Germinal center (tissue), 1 donor: Measurements from ENCODE around the gene TMEM234.

Source experiments
- DNase-seq: peaks from one replicate; pipeline ENCODE4 v3.0.0; 2012; ENCODE audit warnings: mixed read lengths, low spot score

The TMEM234 gene

DNA sequence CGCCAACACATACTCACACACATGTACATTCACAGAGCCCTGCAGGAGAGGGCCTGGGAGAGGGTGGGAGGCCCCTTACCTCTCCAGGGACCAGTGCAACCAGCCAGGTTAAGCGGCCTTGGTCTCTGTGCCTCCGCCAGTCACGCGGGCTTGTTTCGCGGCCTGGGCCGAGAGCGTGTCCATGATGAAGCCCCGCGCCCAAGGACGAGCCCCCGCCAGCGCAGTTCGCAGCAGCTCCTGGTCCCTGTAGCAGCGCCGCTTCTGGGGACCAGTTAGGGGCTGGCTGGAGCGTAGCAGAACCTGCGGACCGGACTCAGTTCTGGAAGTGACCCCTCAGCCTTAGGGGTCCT is 17.6 kb upstream of the TMEM234 start:
- no peak for DNase-seq

DNA sequence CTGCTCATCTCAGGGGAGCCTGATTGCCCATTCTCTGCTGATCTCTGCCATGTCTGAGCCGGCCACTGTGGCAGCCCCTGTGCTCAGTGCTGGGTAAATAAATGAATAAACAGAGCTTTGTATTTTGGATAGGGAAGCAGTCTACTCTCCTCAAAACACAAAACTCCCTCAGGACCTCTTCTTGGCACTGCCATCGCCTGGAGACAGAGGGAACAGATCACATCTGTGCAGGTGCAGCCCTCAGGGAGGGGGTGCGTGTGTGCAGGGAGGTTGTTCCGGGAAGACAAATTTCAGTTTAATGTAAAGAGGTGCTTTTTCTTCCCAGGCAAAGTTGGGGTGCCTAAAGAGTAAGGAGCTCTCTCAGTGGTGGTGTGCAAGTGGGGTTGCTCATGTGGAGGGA is 17.2 kb upstream of the TMEM234 start:
- no peak for DNase-seq

DNA sequence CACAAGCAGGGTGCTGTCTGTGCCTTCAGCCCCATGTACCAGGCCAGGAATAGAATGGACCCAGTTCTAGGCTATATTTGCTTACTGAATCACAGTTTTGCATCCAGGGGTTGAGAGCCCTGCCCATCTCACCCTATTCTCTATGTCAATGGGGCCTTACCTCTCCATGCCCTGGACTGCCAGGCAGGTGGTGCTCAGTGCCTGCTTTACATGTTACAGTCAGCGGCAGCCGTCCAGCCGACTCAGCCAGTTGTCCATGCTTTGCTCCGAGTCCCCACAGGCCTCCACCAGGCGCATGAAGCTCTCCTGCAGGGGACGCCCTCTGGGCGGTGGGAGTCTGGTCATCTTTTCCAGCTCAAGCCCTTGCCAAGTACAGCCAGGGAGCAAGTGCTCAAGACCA is 12.6 kb upstream of the TMEM234 start:
- no peak for DNase-seq

DNA sequence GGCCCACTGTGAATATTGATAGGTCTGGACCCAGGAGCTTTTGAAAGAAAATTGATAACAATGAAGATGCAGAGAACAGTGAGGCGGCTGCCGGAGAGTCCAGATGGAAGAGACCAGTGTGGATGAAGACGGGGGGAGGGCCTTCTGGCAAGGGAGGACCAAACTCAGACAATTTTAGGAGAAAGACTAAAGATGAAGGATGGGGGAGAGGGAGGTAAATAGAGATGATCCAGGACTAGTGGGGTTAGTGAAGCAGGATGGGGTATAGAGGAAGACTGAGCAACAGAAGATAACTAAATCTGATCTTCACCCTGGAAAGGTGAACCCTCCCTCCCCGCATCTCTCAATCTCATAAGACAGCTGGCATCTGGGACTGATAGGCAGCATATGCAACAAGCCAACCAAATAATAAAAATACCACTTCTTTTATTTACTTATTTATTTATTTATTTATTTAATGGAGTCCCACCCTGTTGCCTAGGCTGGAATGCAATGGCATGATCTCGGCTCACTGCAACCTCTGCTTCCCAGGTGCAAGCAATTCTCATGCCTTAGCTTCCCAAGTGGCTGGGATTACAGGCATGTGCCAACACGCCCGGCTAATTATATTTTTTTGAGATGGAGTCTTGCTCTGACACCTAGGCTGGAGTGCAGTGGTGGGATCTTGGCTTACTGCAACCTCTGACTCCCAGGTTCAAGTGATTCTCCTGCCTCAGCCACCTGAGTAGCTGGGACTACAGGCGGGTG is 10.6 kb upstream of the TMEM234 start:
- no peak for DNase-seq

DNA sequence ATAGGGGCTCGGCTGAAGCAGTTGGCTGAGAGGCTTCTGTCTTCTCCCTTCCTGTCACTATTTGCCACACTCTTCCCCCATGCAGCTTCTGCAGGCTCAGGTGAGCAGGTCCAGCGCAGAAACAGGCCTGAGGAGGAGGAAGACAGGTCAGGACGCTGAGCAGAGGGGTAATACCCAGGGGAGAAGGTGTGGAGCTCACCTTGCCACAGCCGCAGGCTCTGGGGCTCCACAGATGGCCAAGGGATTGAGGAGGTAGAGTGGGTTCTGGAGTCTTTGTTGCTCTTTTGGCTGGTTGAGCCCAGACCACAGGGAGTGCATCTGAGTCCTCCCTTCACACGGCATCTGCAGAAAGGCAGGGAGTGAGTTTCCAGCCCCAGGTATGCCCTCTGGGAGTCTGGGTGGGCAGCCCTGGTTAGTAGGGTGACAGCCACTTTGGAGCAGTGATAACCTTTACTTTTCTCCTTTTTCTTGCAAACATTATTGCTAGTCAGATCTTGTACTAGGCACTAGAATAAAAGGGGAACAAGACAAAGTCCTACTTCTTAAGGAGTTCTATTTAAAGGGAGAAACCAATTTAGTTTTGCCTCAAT is 9.8 kb upstream of the TMEM234 start:
- no peak for DNase-seq

DNA sequence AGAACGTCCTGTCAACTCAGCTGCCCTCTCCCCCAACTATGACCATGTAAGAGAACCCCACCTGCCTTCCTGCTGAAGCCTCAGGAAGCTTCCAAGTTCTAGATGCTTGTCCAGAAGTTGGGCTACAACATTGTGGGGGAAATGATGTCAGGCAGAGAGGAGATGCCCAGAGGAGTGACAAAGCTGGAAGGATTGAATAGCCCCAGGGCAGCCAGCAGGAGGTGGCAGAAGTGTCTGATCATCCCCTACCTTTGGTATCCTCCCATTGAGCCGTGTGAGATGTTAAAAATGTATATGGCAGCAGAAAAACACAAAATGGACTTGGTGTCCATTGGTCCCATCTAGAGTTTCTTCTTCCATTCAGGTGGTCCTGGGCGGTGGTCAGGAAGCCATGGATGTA is 6.6 kb upstream of the TMEM234 start:
- DNase-seq = no peak

DNA sequence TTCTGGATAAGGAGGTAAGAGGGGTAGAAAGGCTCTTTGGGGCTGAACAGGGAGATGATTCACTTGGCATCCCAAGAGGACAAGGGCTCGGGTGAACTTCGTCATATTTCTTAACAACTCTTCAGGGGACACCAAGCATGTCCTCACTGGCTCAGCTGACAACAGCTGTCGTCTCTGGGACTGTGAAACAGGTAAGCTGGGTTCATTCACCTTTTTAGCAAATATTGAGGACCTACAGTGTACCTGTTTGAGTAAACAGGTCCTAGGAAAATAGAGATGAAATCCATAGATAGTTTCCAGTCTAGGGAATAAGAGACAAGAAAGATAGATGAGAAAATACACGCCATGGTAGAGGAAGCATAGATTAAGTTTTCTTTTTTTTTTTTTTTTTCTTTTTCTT is 2.1 kb upstream of the TMEM234 start:
- DNase-seq = no peak

DNA sequence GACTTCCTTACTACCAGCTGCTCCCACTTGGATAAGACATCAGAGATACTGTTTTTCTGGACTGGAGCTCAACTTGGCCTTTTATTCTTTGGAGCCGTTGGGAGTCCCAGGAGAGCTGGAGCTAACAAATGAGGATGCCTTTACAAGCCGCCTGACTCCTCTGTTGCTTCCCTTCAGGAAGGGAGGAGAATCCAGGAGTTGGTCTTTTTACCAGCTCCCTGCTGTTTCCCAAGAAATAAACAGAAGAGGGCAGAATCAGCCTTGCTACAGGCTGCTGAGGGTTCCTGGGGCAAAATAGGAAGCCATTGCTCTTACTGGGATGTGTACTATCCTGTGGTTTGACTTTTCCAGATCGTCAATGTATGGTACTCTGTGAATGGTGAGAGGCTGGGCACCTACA is 1.5 kb upstream of the TMEM234 start:
- no peak for DNase-seq

DNA sequence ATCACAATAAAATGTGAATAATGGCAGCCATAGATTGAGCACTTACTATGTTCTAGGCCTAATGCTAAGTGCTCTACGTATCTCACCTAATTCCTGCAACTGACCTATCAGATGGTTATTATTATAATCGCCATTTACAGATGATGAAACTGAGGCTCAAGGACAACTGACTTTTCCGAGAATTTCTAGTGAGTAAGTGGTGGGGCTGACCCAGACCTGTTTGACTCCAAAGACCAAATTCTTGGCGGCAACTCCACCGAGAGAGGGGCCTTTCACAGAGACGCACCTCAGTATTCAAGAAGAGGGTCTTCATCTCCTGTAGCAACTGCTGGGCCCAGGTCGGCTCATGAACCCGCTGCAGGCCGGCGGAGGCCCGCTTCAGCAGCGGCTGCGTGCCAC is 573 bp downstream of the TMEM234 start:
- DNase-seq = no peak

DNA sequence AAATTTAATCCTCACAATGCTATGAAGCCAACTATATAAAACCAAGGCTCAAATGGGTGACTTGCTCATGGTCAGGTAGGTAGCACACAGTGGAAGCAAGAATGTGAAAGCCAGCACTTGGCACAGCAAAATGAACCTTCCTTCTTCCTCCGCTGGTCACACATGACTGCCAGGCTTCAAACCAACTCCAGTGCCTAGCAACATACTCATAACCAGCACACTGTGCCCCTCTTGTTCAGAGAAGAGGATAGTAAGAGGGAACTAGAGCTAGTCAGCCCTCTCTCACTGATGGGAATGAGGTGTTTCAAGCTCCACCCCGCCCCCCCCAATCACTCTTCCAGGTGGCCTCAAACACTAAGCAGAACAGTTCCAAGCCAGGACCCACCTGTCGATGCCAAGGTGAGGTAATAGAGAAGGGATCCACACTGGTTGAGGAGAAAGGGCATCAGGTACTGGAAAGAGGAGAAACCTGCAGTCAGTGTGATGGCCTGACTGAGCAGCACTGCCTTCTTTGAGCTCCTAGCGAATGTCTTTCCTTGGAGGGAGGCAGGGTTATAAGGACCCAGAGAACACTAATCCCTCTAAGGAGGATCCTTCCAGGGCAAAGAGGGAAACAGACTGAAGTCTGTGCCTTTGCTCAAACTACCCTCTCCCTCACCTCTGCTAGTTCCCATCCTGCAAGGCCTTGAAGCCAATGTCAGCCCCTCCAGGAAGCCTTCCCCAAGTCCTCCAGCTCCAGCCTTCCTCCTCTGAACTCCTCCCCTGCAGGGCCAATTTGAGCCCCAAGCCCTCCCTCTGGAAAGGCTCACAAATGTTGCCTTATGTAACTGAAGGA is 1.2 kb downstream of the TMEM234 start:
- no peak for DNase-seq

DNA sequence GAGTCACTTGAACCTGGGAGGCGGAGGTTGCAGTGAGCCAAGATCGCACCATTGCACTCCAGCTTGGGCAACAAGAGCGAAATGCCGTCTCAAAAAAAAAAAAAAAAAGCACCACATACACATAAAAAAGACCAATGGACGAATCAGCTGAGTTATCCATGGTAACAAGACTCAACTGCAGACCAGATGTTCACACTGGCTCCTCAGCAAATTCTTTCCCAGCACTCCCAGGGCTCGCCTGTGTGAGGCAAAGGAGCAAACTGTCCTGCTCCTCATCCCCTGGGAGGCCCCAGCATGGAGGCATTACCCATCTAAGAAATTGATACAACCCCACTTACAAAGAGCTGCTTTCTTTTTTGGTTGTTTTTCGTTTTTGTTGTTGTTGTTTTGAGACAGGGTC is 3.1 kb downstream of the TMEM234 start:
- DNase-seq = no peak

DNA sequence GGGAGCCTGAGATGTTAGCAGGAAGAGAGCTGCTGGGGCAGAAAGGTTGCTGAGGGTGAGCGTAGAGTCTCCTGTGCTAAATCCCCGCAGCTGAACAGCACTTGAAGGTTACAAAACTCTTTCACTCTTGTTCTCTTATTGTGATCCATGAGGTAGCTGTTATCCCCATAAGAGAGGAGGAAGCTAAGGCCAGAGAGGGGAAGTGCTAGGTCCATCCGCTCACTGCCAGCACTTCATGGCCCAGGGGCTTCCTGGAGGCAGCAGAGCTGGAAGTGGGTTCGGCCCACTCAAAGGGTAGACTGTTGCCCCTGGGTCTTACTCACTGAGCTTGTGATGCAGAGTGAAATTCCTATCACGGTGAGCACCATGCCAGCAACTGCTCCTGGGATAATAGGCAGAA is 5.6 kb downstream of the TMEM234 start:
- no peak for DNase-seq

DNA sequence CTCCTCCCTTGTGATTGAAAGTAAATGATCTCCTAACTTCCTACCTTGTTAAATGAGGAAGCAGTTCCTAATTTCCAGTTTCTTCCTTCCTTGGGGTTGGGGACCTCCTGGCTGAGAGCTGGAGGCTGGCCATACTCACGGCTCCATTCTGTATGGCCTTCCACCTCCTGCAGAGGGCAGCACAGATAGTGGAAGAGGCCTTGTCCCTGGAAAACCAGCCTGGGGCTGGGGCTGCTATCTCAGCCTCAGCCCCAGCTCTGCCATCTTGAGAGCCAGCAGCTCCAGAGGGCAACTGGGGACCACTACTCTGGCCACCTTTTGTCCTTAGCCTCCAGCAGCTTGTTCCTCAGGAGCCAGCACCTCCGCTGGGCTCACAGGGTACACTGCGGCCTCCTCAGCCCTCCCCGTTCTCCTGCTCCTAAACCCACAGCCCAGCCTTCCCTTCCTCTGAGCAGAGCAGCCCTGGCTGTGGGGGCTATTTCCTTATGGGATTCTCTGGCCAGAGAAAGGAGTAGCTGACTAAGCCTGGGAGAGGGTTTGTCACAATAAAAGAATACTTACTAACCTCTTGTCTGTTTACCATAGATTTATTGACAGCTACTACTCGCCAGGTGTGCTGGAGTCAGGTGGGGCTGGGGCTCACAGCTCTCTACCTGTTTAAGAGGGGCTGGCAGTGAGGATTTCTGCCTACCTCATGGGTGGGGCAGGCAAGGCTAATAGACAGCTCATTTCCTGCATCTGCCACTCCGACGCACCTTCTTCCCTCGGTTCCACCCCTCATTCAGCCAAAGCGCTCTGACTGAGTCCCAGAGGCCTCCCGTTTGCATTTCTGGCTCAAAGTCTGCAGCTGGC is 6.3 kb downstream of the TMEM234 start:
- DNase-seq = peak; percentile 69

DNA sequence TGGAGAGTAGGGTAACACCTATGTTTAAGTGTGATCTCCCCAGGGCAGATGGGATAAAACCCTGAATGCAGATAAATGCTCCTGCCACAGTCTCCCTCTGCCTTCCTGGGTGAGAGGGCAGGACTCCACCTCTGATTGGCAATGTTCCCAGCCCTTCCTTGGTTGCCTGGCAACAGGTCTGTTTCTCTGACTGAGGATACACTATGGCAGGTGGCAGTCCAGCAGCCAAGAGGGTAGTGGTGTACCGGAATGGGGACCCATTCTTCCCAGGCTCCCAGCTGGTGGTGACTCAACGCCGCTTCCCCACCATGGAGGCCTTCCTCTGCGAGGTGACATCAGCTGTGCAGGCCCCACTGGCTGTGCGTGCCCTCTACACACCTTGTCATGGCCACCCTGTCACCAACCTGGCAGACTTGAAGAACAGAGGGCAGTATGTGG is 13.2 kb downstream of the TMEM234 start, which contains the start of gene DCDC2B:
Gene DCDC2B (plus strand): TSS at position 199 of the 438 bp plus-strand sequence. CDS start 5 bp downstream, at position 204.
- no peak for DNase-seq

DNA sequence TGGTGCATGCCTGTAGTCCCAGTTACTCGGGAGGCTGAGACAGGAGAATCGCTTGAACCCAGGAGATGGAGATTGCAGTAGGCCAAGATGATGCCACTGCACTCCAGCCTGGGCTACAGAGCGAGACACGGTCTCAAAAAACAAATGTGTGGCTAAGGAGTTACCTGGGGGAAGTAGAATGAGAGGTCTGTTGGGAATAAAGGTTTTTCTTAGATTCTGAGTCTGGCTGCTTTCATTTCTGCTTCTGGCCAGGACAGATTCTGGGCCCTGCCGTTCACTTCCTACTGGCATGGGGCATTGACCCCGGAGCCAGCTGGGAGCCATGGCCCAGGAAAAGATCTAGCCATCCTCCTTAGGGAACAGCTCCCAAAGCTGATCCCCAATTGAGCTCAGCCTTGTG is 13.7 kb downstream of the TMEM234 start:
- peak; percentile 45 for DNase-seq

DNA sequence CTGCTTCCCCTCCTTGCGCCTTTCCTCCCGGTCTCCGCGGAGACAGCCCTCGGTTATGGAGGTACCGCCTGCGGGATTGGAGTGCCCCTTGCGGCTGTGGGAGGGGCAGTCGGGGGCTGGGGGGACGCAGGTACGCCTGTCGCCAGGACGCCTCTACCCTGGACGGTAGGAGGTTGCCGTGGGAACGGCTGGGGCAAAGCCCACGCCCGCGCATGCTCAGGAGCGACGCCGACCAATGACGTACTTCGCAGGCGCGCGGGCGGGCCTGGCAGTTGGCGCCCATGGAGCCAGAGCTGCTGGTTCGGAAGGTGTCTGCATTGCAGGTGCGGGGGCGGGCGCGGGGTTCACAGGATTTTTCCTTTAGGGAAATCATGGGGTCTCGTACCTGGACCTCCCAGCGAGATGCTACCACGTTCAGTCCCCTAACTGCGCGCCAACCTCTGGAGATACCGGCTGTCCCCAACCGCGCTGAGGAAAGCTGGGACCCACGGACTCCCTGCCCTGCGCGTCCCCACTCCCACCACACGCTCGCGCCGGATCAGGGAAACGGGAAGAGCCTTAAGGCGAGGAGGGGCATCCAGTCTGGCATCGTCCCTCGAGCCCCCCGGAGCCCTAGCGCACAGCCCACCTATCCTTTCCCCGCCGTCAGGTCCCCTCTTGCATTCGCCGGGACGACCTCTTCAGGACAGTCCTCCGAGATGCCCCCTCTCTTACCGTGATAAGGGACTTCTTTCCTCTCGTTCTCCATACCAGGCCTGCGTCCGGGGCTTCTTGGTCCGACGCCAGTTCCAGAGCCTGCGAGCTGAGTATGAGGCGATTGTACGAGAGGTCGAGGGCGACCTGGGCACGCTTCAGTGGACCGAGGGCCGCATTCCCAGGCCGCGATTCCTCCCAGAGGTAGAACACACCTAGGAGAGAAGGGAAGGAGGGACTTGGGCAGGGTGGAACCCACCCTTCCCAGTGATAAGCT is 16.5 kb downstream of the TMEM234 start, which contains the start of gene IQCC:
Gene IQCC (plus strand): TSS at position 271 of the 970 bp plus-strand sequence. CDS start 11 bp downstream, at position 282.
- peak; percentile 91 for DNase-seq

DNA sequence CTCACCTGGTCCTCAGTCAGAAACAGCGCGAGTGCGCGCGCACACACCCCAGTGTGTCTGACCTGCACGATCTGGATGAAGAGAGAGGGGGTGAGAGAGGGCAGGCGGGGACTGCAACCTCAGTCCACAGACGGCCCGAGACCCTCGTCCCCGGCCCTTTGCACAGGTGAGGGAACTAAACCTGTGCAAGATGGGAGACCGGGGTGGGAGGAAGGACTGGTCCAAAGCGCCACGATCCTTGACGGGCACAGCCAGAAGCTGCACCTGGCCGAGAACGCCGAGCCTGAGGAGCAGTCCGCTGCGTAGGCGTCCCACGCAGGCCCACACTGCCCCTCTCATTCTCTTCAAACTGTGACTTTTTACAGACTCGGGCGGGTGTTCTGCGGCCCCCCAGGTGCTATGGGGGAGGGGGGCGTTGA is 17.2 kb downstream of the TMEM234 start:
- DNase-seq = no peak

DNA sequence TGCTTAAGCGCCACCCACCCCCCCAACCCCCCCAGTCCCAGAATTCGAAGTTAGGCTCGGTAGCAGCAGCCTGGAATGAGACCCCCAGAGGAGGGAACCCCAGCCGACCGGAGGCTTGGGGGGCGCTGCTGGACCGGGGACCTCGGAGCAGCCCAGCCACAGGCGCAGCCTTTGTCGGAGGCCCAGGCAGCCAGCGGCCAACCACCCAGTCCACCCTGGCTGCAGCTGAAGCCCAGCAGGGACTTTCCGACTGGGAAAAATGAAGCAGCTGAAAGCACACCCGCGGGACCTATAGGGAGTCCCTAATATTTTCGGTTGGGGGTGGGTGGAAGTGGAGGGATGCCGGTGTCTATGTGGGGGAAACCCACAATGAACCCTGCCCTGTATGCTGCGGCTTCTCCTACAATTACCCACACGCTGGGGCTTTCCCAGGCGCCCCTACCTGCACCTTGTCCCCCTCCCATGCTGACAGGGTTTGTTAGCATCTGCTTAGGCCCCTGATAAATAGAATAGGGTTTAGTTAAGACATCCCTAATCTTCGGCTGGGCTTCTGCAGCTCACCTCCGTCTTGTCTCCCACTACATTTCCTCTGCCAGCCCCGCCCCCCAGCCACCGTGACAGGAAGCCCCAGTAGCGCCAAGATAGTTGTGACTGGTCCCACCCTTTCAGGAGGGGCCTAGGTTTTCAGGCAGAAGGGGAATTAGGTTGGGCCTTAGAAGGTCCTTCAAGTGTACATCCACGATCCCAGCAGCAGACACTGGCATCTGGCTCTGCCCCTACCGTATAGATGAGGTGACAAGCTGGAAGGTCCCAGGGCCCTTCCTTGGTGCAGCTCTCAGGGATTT is 20.9 kb downstream of the TMEM234 start:
- peak; percentile 62 for DNase-seq

DNA sequence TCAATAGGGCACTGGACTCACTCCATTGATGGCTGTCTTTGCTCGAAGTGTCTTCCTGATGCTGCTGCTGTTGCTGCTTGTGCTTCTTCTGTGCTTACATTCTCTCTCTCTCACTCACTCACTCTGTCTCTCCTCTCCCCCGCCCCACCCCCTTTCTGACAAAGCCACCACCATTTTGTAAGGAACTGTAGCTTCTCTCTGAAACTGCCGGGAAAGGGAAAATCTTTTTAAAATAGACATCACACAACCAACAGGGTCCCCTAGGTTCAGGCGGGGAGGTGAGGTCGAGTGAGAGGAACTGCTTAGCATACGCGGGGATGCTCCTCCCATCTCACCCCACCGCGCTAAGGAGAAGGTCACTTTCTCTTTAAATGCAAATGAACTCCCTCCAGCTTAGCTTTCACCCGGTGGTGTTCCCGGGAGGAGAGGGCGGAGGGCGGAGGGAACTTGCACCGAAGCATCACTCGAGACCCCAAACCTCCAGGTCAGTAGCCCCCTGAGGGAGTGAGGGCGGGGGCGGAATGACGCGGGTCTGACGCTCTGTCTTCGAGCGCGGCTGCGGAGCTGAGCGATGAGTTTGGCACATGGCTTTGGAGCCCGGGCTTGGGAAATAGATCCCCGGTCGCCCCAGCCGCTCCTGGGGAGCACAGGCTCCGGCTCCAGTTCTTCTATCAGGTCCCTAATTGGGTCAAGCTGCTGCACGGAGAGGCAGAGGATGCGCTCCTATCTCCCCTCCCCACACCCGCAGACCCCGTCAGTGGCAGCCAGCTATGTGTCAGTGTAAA is 21.7 kb downstream of the TMEM234 start, which contains the start of gene CCDC28B:
Gene CCDC28B (plus strand): TSS at position 370 of the 785 bp plus-strand sequence. CDS start 1,341 bp downstream, outside the sequence.
- DNase-seq = peak; percentile 82
